Sigmoid colon (tissue), 7 donors: ENCODE results near the gene ZG16. TPM values are rescaled to one million over a fixed set of nuclear protein-coding genes. Genes with fewer than 3 reads are reported as not detected.

Source experiments
- DNase-seq: peaks from one replicate; pipeline ENCODE4 v3.0.0-alpha.2; 2019
- H3K27ac ChIP-seq, 4 donors: fragments of 200-600 bp; sonication (generic); one replicate each; pipeline ENCODE4 v1.5.1; 2016 to 2019; ENCODE audit warnings: mild to moderate bottlenecking in 1 of 4
- H3K27me3 ChIP-seq, 3 donors: fragments of 200-600 bp; sonication (generic); one replicate each; pipeline ENCODE4 v1.5.1; 2019; ENCODE audit warnings: mild to moderate bottlenecking in 1 of 3
- H3K36me3 ChIP-seq, 4 donors: fragments of 200-600 bp; sonication (generic); one replicate each; pipeline ENCODE4 v1.5.1; 2016 to 2019
- H3K4me1 ChIP-seq, 4 donors: fragments of 200-600 bp; sonication (generic); one replicate each; pipeline ENCODE4 v1.5.1; 2017 to 2019
- H3K4me3 ChIP-seq, 4 donors: fragments of 200-600 bp; sonication (generic); one replicate each; pipeline ENCODE4 v1.5.1; 2017 to 2019; ENCODE audit warnings: mild to moderate bottlenecking in 2 of 4, moderate library complexity in 1 of 4
- H3K9me3 ChIP-seq, 4 donors: fragments of 200-600 bp in 3 of 4; sonication (generic) in 3 of 4; one replicate each; pipeline versions ENCODE4 v1.5.1 to v1.6.1; 2013 to 2019
- EP300 ChIP-seq, 4 donors: sonication (generic); formaldehyde crosslinking; IDR thresholded peaks; one replicate each; pipeline ENCODE4 v1.6.1; 2017; ENCODE audit warnings: antibody characterized with exemption in 4 of 4
- POLR2A ChIP-seq, 2 donors: fragments of 450-650 bp; IDR thresholded peaks; one replicate each; pipeline ENCODE4 v1.6.1; 2016; ENCODE audit warnings: antibody characterized with exemption in 2 of 2, mild to moderate bottlenecking in 2 of 2, moderate library complexity in 2 of 2
- POLR2AphosphoS5 ChIP-seq, 4 donors: sonication (generic); formaldehyde crosslinking; IDR thresholded peaks; one replicate each; pipeline ENCODE4 v1.6.1; 2017; ENCODE audit warnings: antibody characterized with exemption in 4 of 4
- WGBS, 2 donors: extraction: QIAGEN DNeasy Blood & Tissue Kit; methylation state at CpG; one replicate each; pipeline ENCODE4 v1.1.7; 2013; 5-methylcytosine and 5-hydroxymethylcytosine counted together
- intact Hi-C: fragments of 100-400 bp; cut with DNase I; formaldehyde crosslinking; loops from one replicate; pipeline ENCODE4 v1.15.1; 2023
- polyA plus RNA-seq, 3 donors: library from polyadenylated mRNA; stranded (reverse); fragments of 200-250 nt; gene quantifications; one replicate each; pipeline ENCODE4 v1.2.3, GENCODE V29; 2013
- total RNA-seq, 4 donors: library from RNA; depleted of rRNA; stranded (reverse); fragments of >200 nt; gene quantifications; one replicate each; pipeline ENCODE4 v1.1.0, GENCODE V29; 2016
- TF ChIP-seq, protein P1 (sequence below), 4 experiments: fragments of 450-650 bp in 3 of 4; fragments of 200-600 bp in 1 of 4; IDR thresholded peaks; one replicate each; pipeline ENCODE4 v1.5.1; 2016 to 2019; ENCODE audit warnings: antibody characterized with exemption in 4 of 4, mild to moderate bottlenecking in 3 of 4, moderate library complexity in 2 of 4
- donor health status: healthy with polysubstance abuse.
- donor health status: Bipolar disorder and iron deficiency.
- donor health status: healthy.

The ZG16 gene
- total and polyA plus RNA-seq, 7 donors, result 1.4 to 1,249 (median 503) TPM; not detected in 3

DNA sequence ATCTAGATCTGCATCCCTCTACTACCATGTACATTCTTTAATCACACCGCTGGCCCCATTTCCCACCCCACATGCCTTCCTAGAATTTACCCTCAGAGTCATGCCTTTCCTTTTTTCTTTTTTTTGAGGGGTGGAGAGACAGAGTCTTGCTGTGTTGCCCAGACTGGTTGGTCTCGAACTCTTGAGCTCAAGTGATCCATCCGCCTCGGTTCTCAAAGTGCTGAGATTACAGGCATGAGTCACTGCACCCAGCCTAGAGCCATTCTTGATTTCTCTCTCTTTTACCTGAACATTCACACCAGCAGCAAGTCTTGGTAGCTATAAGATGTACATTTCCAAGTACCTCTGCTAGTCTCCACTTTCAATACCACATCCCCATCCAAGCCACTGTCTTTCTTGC, 40.0 kb downstream of the ZG16 start:
- H3K4me3 ChIP-seq, result no peak overlapping the region

DNA sequence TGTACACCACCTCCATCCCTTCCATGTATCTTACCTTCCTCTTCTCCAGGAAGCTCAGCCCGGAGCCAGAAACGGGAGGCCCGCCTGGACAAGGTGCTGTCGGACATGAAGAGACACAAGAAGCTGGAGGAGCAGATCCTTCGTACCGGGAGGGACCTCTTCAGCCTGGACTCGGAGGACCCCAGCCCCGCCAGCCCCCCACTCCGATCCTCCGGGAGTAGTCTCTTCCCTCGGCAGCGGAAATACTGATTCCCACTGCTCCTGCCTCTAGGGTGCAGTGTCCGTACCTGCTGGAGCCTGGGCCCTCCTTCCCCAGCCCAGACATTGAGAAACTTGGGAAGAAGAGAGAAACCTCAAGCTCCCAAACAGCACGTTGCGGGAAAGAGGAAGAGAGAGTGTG, 41.5 kb downstream of the ZG16 start:
- intact Hi-C loops, result loop anchor here (5.0 to 10.0 kb wide), 3 partner anchors 153 to 835 kb away; partner anchors contain the start of genes FBRS, PRR14, TAOK2 and TBX6
- peaks cover 0 to 16% (median 4%) of the 10 kb centered on the region in 4 donors for H3K36me3 ChIP-seq
- WGBS, 2 donors, result 20 to 67% methylated on average over 15 of the region's 15 CpGs
- no peak for DNase-seq
- H3K27ac ChIP-seq, result peak overlapping the region; percentile 78 to 90 (median 84)
- peaks cover 0 to 80% (median 71%) of the 10 kb centered on the region in 4 donors for H3K4me1 ChIP-seq
- H3K27me3 ChIP-seq, result no peaks in the 10 kb centered on the region
- peak overlapping the region in 1 of 4 donors; percentile 58 for H3K4me3 ChIP-seq
- no peaks in the 10 kb centered on the region for H3K9me3 ChIP-seq
- TF ChIP-seq EP300 (IDR thresholded peaks at IDR 0.05), result no peak
- TF ChIP-seq, protein P1, sequence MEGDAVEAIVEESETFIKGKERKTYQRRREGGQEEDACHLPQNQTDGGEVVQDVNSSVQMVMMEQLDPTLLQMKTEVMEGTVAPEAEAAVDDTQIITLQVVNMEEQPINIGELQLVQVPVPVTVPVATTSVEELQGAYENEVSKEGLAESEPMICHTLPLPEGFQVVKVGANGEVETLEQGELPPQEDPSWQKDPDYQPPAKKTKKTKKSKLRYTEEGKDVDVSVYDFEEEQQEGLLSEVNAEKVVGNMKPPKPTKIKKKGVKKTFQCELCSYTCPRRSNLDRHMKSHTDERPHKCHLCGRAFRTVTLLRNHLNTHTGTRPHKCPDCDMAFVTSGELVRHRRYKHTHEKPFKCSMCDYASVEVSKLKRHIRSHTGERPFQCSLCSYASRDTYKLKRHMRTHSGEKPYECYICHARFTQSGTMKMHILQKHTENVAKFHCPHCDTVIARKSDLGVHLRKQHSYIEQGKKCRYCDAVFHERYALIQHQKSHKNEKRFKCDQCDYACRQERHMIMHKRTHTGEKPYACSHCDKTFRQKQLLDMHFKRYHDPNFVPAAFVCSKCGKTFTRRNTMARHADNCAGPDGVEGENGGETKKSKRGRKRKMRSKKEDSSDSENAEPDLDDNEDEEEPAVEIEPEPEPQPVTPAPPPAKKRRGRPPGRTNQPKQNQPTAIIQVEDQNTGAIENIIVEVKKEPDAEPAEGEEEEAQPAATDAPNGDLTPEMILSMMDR (IDR thresholded peaks at IDR 0.05), result no peak
- TF ChIP-seq POLR2AphosphoS5 (IDR thresholded peaks at IDR 0.05), result no peak
- TF ChIP-seq POLR2A (IDR thresholded peaks at IDR 0.05), result no peak

More for the DNA sequence above, 40.0 kb downstream of the ZG16 start:
- Histone ChIP-seq H3K4me1 (peaks cover 0 to 80% (median 71%) of the 10 kb centered on the region in 4 donors), H3K27ac (peak overlapping the region in 2 of 4 donors; percentile 12 to 94), H3K27me3 (no peaks in the 10 kb centered on the region), H3K36me3 (peaks cover 0 to 16% (median 4%) of the 10 kb centered on the region in 4 donors), H3K9me3 (no peaks in the 10 kb centered on the region)
- TF ChIP-seq POLR2AphosphoS5 (IDR thresholded peaks at IDR 0.05) (no peak), EP300 (IDR thresholded peaks at IDR 0.05) (no peak), POLR2A (IDR thresholded peaks at IDR 0.05) (no peak)
- TF ChIP-seq, protein P1 (IDR thresholded peaks at IDR 0.05), result no peak
- intact Hi-C loops, result loop anchor here (5.0 to 10.0 kb wide), 3 partner anchors 154 to 837 kb away; partner anchors contain the start of genes FBRS, PRR14, TAOK2 and TBX6
- no peak for DNase-seq
- WGBS, 2 donors, result 72 to 87% methylated on average over 4 of the region's 4 CpGs

DNA sequence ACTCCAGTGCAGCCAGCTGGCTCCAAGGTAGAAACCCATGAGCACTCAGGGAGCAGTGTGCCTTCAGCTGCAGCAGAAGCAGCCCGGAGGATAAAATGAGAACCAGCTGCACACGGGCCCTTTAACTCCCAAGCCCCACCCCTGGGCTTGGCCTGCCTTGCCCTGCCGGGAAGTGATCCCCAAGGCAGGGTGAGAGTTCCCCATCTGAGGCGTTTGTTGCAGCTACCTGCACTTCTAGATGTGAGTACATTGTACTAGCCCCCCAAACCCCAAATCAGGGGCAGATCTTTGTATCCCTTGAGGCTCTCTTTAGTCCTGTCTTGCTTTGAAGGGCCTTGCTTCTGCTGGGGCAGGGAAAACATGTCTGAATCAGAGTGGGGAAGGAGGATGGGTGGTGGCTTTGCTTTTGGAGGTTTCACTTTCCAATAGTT, 42.2 kb downstream of the ZG16 start, which contains the start of gene MVP:
Gene MVP (plus strand): TSS at position 192 of the 431 bp plus-strand sequence. CDS start 10,088 bp downstream, outside the sequence.
- Histone ChIP-seq H3K27ac (peak within 1 kb of the TSS; percentile 78 to 90 (median 84)), H3K4me1 (peaks cover 0 to 80% (median 71%) of the 10 kb centered on the region in 4 donors), H3K4me3 (peak within 1 kb of the TSS; percentile 51 to 65 (median 56)), H3K27me3 (no peaks in the 10 kb centered on the region), H3K9me3 (no peaks in the 10 kb centered on the region), H3K36me3 (peaks cover 0 to 16% (median 4%) of the 10 kb centered on the region in 4 donors)
- peak; percentile 35 to 82 (median 78) for TF ChIP-seq POLR2AphosphoS5 (IDR thresholded peaks at IDR 0.05)
- TF ChIP-seq, protein P1 (IDR thresholded peaks at IDR 0.05), result no peak
- TF ChIP-seq POLR2A (IDR thresholded peaks at IDR 0.05), result peak in 1 of 2 donors; percentile 82
- TF ChIP-seq EP300 (IDR thresholded peaks at IDR 0.05), result no peak
- intact Hi-C loops, result loop anchor here (2.0 kb wide), 1 partner anchor 29 kb away; no protein-coding TSS in a partner anchor
- WGBS, 2 donors, result 0 to 1% methylated on average over 4 of the region's 4 CpGs
- DNase-seq, result peak; percentile 89

DNA sequence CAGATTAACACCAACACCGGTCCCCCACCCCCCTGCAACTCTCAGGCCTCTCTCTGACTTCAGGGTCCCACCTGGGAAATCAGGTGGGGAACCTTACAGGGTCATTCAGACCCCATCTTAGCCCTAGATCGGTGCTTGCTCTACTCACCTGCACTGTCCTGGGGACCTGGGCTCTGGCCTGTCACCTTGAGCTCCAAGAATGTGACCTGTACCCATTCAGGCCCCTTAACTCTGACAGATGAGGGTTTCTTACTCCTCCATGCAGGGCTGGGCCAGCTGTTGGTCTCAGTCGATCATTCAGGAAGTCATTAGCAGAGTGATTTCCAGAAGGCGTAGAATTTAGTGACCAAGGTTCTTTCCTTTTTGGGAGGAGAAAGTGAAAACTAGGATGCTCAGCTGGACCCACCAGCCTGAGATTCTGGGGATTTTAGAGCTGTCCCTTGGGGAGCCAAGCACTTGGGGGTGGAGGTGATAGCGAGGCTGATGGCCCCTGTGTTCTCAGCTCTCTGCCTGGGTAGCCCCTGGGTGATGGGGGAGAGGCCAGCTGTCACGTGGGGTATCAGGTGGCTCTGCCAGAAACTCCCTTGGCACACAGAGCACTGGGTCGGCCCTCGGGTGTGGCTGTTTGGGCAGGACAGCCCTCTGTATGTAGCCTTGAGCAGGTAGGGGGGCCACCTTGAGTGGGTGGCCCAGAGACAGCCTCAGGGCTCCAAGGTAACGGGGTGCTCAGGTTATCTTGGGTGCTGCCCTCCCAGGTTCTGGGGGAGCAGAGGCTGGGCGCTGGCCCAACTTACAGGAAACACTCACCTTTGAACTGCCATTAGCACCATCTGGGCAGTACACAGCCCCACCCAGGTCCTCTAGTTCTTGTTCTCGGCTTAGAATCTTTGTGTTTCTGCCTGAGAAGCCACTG, 42.9 kb downstream of the ZG16 start:
- Histone ChIP-seq H3K4me1 (peaks cover 0 to 83% (median 77%) of the 10 kb centered on the region in 4 donors), H3K9me3 (no peaks in the 10 kb centered on the region), H3K4me3 (peak overlapping the region; percentile 51 to 65 (median 56)), H3K27ac (peak overlapping the region; percentile 78 to 90 (median 84)), H3K36me3 (peaks cover 0 to 16% (median 4%) of the 10 kb centered on the region in 4 donors), H3K27me3 (no peaks in the 10 kb centered on the region)
- TF ChIP-seq EP300 (IDR thresholded peaks at IDR 0.05) (no peak), POLR2AphosphoS5 (IDR thresholded peaks at IDR 0.05) (peak in 2 of 4 donors; percentile 16 to 32), POLR2A (IDR thresholded peaks at IDR 0.05) (peak in 1 of 2 donors; percentile 63)
- TF ChIP-seq, protein P1 (IDR thresholded peaks at IDR 0.05), result no peak
- intact Hi-C loops, result loop anchor here (2.0 kb wide), 1 partner anchor 28 kb away; no protein-coding TSS in a partner anchor
- DNase-seq, result no peak
- WGBS, 2 donors, result 1 to 26% methylated on average over 11 of the region's 11 CpGs
